Heart left ventricle (tissue), 16 donors: Measurements from ENCODE around the gene ZNF212. TPM values are rescaled to one million over a fixed set of nuclear protein-coding genes. Genes with fewer than 3 reads are reported as not detected.

Source experiments
- ATAC-seq, 4 donors: fragments of 200-7000 bp; cut with Tn5 transposase; one replicate each; pipeline ENCODE4 v1.9.1; 2020 to 2022; ENCODE audit warnings: moderate library complexity in 4 of 4, mild to moderate bottlenecking in 3 of 4, moderate number of reproducible peaks in 1 of 4
- DNase-seq, 5 donors: peaks; one replicate each; pipeline ENCODE4 v3.0.0-alpha.2; 2020
- H3K27ac ChIP-seq, 12 donors: fragments of 200-600 bp; sonication (generic) in 4 of 12; one replicate each; pipeline versions ENCODE4 v1.5.0 to v1.8.0; 2016 to 2022; ENCODE audit warnings: mild to moderate bottlenecking in 2 of 12
- H3K27me3 ChIP-seq, 9 donors: fragments of 200-600 bp; sonication (generic) in 2 of 9; one replicate each; pipeline versions ENCODE4 v1.5.1 to v1.8.0; 2016 to 2022; ENCODE audit warnings: mild to moderate bottlenecking in 3 of 9
- H3K36me3 ChIP-seq, 9 donors: fragments of 200-600 bp; sonication (generic) in 2 of 9; one replicate each; pipeline versions ENCODE4 v1.5.0 to v1.8.0; 2018 to 2022; ENCODE audit warnings: mild to moderate bottlenecking in 2 of 9
- H3K4me1 ChIP-seq, 12 donors: fragments of 200-600 bp; sonication (generic) in 4 of 12; one replicate each; pipeline versions ENCODE4 v1.5.0 to v1.8.0; 2016 to 2022; ENCODE audit warnings: mild to moderate bottlenecking in 3 of 12
- H3K4me3 ChIP-seq, 12 donors: fragments of 200-600 bp; sonication (generic) in 4 of 12; one replicate each; pipeline versions ENCODE4 v1.5.0 to v1.8.0; 2017 to 2022; ENCODE audit warnings: mild to moderate bottlenecking in 9 of 12, moderate library complexity in 4 of 12
- H3K9me3 ChIP-seq, 12 donors: fragments of 200-600 bp; sonication (generic) in 4 of 12; one replicate each; pipeline versions ENCODE4 v1.5.0 to v1.8.0; 2016 to 2022; ENCODE audit warnings: mild to moderate bottlenecking in 1 of 12
- POLR2A ChIP-seq, 2 donors: fragments of 450-650 bp; IDR thresholded peaks; one replicate each; pipeline ENCODE4 v1.6.1; 2017; ENCODE audit warnings: antibody characterized with exemption in 2 of 2, mild to moderate bottlenecking in 2 of 2, moderate library complexity in 2 of 2
- WGBS, 4 donors: extraction: QIAGEN DNeasy Blood & Tissue Kit in 2 of 4; methylation state at CpG; one replicate each; pipeline versions ENCODE4 v1.1.5 to v1.1.7; 2013 to 2018; 5-methylcytosine and 5-hydroxymethylcytosine counted together
- intact Hi-C, 10 donors: fragments of 100-400 bp; cut with DNase I; formaldehyde crosslinking; loops; one replicate each; pipeline versions ENCODE4 v1.11.1 to v1.14.2; 2022
- polyA plus RNA-seq, 2 donors: library from polyadenylated mRNA; stranded (reverse); fragments of 200-250 nt; gene quantifications; one replicate each; pipeline ENCODE4 v1.2.3, GENCODE V29; 2013
- total RNA-seq, 9 donors: library from RNA; depleted of rRNA in 2 of 9; stranded (reverse); fragments of >200 nt in 2 of 9; fragmentation: NEBNext Ultra II Directional in 3 of 9; extraction: Animal tissue kit (Norgen Biotek cat#: 25700) in 3 of 9; gene quantifications; one replicate each; pipeline versions ENCODE4 v1.1.0 to v1.2.4, GENCODE V29; 2016 to 2023
- TF ChIP-seq, protein P1 (sequence below), 12 donors: fragments of 200-600 bp; sonication (generic) in 4 of 12; IDR thresholded peaks; one replicate each; pipeline versions ENCODE4 v1.5.0 to v1.8.0; 2018 to 2022; ENCODE audit warnings: antibody characterized with exemption in 12 of 12, mild to moderate bottlenecking in 5 of 12
- donor health status: ischemic (EF 13 %, LVEDD 7.1; RV severe dilation, severe dysfunction).
- donor health status: healthy with polysubstance abuse.
- donor health status: DM: no; HTN: yes; CAD: no.
- donor health status: DM: no; HTN: no; CAD: no.
- donor health status: ischemic (EF 25% LVEDD 6.9; RV normal size, moderate dysfunction).
- donor health status: ischemic (EF 25% LVEDD 5.7; RV mildly dilated, moderate dysfunction).
- donor health status: healthy.
- donor health status: DM: yes; HTN: yes; CAD: no.
- donor health status: ischemic (EF 35%, LVEDD 5.7; RV mildly dilated, moderate dysfunction).
- donor health status: nonischemic (EF 11% LVEDD 7.7; RV severe dilation, severe dysfunction).
- donor health status: DM: yes; HTN: yes; CAD: no.
- donor health status: PGD.
- donor health status: ischemic (EF 29% LVEDD 5.4; RV normal size, mild dysfunction).
- donor health status: nonischemic (EF 23%, LVEDD 6.1; RV moderate dilation, normal function).

Gene ZNF212
- total and polyA plus RNA-seq, 11 donors: 3.4 to 6.3 (median 4.3) TPM

DNA sequence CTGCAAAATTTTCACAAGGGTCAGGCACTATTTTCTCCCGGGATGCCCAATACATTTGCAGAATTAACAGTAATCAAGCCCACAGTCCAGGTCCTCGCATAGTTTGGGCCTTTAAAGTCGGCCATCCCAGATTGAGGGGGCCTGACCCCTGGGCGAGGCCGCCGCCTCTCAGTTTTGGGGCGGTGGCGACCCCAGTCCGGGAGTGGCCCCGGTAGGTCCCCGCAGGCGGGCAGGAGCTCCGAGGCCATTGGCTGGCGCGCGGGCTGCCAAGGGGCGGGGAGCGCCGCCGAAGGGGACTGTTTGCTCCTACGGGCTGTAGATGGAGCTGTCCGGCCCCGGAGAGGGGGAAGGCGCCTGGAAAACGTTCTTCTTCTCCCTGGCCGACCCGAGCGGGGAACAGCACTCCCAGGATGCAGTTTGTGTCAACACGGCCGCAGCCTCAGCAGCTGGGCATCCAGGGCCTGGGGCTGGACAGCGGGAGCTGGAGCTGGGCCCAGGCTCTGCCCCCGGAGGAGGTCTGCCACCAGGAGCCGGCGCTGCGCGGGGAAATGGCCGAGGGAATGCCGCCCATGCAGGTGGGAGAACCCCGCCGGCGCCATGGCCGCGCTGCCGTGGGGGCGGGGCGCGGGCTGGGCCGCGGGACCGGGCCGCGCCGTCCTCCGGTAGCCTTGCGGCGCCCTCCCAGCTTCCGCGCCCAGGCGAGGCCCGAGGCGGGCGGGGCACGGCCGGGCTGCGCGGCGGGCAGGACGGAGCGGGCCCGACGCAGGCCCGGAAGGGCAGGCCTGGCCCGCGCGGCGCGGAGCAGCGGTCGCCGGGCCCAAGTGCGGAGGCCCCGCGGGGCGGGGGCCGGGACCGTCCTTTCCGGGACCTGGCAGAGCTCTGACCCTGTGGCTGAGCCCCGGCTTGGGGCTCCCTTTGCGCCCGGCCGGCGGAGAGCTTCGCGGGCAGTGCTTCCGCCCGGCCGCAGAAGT is 44.0 kb upstream of the ZNF212 start, which contains the start of gene ZNF282:
Gene ZNF282, plus strand, starts transcription at position 367 of the 971 bp plus-strand sequence. Its CDS starts 44 bp downstream, at position 411.
- Histone ChIP-seq H3K27me3 (peaks cover 0 to 3% (median 0%) of the 10 kb centered on the region in 9 donors), H3K9me3 (no peaks in the 10 kb centered on the region), H3K4me1 (peaks cover 0 to 25% (median 22%) of the 10 kb centered on the region in 12 donors), H3K27ac (peak within 1 kb of the TSS; percentile 76 to 97 (median 90)), H3K4me3 (peak within 1 kb of the TSS; percentile 71 to 99 (median 82)), H3K36me3 (peaks cover 3 to 27% (median 22%) of the 10 kb centered on the region in 9 donors)
- ATAC-seq (peak; percentile 96 to 99 (median 98)), DNase-seq (peak; percentile 89 to 94 (median 93))
- WGBS, 4 donors: 0 to 1% (median 0%) methylated on average over 28 to 97 of the region's 97 CpGs
- intact Hi-C loops: loop anchor here in 1 of 10 donors (2.0 kb wide), 1 partner anchor 43 kb away; the partner anchor contains the start of gene ZNF212
- peak in 1 of 2 donors; percentile 66 for TF ChIP-seq POLR2A (IDR thresholded peaks at IDR 0.05)
- TF ChIP-seq, protein P1, sequence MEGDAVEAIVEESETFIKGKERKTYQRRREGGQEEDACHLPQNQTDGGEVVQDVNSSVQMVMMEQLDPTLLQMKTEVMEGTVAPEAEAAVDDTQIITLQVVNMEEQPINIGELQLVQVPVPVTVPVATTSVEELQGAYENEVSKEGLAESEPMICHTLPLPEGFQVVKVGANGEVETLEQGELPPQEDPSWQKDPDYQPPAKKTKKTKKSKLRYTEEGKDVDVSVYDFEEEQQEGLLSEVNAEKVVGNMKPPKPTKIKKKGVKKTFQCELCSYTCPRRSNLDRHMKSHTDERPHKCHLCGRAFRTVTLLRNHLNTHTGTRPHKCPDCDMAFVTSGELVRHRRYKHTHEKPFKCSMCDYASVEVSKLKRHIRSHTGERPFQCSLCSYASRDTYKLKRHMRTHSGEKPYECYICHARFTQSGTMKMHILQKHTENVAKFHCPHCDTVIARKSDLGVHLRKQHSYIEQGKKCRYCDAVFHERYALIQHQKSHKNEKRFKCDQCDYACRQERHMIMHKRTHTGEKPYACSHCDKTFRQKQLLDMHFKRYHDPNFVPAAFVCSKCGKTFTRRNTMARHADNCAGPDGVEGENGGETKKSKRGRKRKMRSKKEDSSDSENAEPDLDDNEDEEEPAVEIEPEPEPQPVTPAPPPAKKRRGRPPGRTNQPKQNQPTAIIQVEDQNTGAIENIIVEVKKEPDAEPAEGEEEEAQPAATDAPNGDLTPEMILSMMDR (IDR thresholded peaks at IDR 0.05): peak; percentile 43 to 92 (median 64)

DNA sequence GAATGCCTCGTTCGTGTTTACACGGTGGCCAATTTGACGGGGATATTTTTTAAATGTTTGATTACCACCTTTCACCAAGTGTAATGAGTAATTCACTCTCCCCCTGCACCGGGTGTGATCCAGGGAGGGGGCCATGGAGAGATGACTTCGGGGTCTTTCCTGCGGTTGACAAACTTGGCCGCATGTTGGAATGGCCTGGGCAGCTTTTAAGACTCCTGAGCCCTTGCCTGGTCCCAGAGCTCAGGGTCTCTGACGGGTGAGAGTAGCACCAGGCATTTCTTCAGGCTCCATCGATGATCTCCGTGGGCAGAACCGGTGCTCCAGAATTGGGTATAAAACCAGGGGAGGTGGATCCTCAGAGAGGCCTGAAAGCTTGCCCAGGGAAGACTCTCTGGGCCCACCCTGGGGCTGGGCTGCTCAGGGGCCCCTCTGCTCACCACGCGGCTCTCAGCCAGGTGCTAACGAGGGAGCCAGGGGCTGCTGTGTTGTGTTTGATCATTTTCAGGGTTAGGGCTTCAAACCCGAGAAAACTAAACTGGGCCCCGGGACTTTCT is 43.2 kb upstream of the ZNF212 start:
- 1 to 4% (median 3%) methylated on average over 13 to 17 of the region's 17 CpGs for WGBS, 4 donors
- ATAC-seq: no peak
- peaks cover 0 to 3% (median 0%) of the 10 kb centered on the region in 9 donors for H3K27me3 ChIP-seq
- no peaks in the 10 kb centered on the region for H3K9me3 ChIP-seq
- TF ChIP-seq, protein P1 (IDR thresholded peaks at IDR 0.05): no peak
- no peak for TF ChIP-seq POLR2A (IDR thresholded peaks at IDR 0.05)
- intact Hi-C loops: loop anchor here in 1 of 10 donors (2.0 kb wide), 1 partner anchor 43 kb away; the partner anchor contains the start of gene ZNF212
- peak overlapping the region; percentile 30 to 99 (median 82) for H3K4me3 ChIP-seq
- H3K27ac ChIP-seq: peak overlapping the region; percentile 28 to 97 (median 90)
- DNase-seq: no peak
- peaks cover 3 to 35% (median 30%) of the 10 kb centered on the region in 9 donors for H3K36me3 ChIP-seq
- H3K4me1 ChIP-seq: peaks cover 0 to 25% (median 22%) of the 10 kb centered on the region in 12 donors

DNA sequence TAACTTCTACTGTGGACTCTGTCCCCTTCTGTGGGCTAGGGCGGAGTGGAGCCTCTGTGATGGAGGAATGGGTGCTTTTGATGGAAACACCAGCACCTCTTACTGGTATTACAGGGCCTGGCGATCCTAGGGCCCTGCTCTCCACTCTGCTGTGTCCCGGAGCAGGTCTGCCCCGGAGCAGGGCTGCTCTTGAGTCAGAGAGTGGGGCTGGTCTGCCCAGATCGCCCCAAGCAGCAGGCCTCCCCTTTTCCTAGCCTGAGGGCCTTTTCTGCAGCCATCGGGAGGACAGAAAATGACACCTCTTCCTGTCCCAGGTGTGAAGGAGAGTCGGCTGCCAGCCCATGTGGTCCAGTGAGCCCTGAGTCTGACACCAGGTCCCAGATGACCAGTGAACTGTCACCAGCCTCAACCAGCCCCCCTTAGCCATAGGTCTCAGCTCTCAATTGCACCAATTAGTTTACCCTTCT is 42.7 kb upstream of the ZNF212 start:
- peak overlapping the region in 7 of 12 donors; percentile 86 to 93 (median 91) for H3K27ac ChIP-seq
- intact Hi-C loops: loop anchor here in 1 of 10 donors (2.0 kb wide), 1 partner anchor 42 kb away; the partner anchor contains the start of gene ZNF212
- 6 to 20% (median 19%) methylated on average over 3 to 7 of the region's 7 CpGs for WGBS, 4 donors

More for the DNA sequence above, 42.7 kb upstream of the ZNF212 start:
- Histone ChIP-seq H3K36me3 (peaks cover 3 to 40% (median 35%) of the 10 kb centered on the region in 9 donors), H3K27me3 (peaks cover 0 to 2% (median 0%) of the 10 kb centered on the region in 9 donors), H3K9me3 (no peaks in the 10 kb centered on the region), H3K4me1 (peaks cover 0 to 25% (median 22%) of the 10 kb centered on the region in 12 donors), H3K4me3 (peak overlapping the region in 11 of 12 donors; percentile 74 to 99 (median 83))
- DNase-seq (no peak), ATAC-seq (no peak)
- TF ChIP-seq, protein P1 (IDR thresholded peaks at IDR 0.05): no peak
- no peak for TF ChIP-seq POLR2A (IDR thresholded peaks at IDR 0.05)
